Measurements from ENCODE around the gene CDK18.

Gene CDK18

DNA sequence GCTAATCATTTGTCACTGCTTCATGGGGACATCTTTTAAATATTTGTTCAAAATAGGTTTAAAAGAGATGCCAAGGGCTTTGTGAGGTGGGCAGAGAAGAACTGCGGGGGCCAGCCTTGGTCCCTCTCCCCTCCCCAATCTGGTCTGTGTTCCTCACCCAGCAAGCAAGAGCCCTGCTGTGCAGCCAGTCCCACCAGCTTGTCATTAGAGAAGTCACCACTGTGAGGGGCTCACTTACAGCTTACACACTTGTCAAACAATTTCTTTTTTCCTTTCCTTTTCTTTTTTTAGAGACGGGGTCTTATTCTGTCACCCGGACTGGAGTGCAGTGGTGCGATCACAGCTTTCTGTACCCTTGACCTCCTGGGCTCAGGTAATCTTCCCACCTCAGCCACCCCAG is 10.4 kb upstream of the CDK18 start:
- TF ChIP-seq, protein P1, sequence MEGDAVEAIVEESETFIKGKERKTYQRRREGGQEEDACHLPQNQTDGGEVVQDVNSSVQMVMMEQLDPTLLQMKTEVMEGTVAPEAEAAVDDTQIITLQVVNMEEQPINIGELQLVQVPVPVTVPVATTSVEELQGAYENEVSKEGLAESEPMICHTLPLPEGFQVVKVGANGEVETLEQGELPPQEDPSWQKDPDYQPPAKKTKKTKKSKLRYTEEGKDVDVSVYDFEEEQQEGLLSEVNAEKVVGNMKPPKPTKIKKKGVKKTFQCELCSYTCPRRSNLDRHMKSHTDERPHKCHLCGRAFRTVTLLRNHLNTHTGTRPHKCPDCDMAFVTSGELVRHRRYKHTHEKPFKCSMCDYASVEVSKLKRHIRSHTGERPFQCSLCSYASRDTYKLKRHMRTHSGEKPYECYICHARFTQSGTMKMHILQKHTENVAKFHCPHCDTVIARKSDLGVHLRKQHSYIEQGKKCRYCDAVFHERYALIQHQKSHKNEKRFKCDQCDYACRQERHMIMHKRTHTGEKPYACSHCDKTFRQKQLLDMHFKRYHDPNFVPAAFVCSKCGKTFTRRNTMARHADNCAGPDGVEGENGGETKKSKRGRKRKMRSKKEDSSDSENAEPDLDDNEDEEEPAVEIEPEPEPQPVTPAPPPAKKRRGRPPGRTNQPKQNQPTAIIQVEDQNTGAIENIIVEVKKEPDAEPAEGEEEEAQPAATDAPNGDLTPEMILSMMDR (conservative IDR thresholded peaks at IDR 0.05; ENCODE audit: low read depth), result no peak
- POLR2A ChIA-PET (ENCODE audit: low non-redundant PET), result no interaction called here
- peak overlapping the region; percentile 92 for H3K27ac ChIP-seq
- CTCF ChIA-PET, result interaction anchor here (0.6 to 11.0 kb wide), 6 partner anchors 9 to 484 kb away, joined by 3 to 326 read pairs (median 5); no protein-coding TSS in a partner anchor
- DNase-seq (ENCODE audit: low spot score), result no peak

DNA sequence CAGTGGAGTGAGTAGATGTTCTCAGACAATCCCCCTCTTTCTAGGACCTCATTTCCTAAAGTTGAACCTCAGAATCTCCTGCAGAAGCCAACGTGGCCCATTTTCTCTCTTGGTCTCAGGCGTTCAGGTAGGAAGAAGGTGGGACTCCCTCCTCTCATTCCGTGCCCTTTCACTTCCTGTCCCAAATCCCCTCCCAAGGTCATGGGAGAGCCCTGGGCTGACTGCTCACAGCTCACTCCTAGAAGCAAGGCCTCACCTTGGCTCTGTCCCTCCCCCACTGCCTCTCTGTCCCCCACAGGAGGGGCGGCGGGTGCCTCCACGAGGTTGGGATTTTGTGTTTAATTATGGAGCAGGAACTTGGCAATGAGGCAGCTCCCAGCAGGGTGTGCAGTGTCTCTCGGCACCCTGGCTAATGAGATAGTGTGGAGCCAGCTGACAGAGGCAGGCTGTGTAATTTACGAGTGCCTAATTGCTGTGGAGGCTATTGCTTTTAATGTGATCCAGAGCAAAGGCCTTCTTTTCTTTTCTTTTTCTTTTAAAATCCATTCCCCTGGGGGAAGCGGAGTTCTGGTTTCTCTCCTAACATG is 9.1 kb upstream of the CDK18 start:
- ChIA-PET POLR2A (ENCODE audit: low non-redundant PET) (no interaction called here), CTCF (interaction anchor here (0.6 to 3.4 kb wide), 3 partner anchors 10 to 159 kb away, joined by 5 to 22 read pairs (median 6); no protein-coding TSS in a partner anchor)
- TF ChIP-seq, protein P1 (conservative IDR thresholded peaks at IDR 0.05; ENCODE audit: low read depth), result no peak
- DNase-seq (ENCODE audit: low spot score), result no peak
- H3K27ac ChIP-seq, result peak overlapping the region; percentile 32; the same call in 1 of the 2 replicates

DNA sequence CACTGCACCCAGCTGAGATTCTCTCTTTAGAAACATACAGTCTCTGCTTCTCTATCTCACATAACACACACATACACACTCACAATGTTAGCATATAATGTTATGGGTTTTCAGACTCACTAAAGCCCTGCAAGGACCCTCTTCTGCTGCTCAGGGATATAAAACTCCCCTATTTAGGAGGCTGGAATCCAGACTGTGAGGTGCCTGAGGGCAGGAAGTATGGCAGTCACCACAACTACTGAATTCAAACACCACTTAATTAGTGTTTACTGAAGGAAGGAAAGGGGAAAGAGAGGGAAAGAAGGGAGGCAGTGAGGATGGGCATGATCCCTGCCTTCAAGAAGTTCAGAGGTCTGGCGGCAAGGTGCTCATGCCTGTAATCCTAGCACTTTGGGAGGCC is 7.8 kb upstream of the CDK18 start:
- H3K27ac ChIP-seq, result no peak overlapping the region
- ChIA-PET CTCF (interaction anchor here (0.6 to 3.4 kb wide), 3 partner anchors 11 to 27 kb away, joined by 3 to 22 read pairs (median 6); no protein-coding TSS in a partner anchor), POLR2A (ENCODE audit: low non-redundant PET) (no interaction called here)
- TF ChIP-seq, protein P1 (conservative IDR thresholded peaks at IDR 0.05; ENCODE audit: low read depth), result no peak
- DNase-seq (ENCODE audit: low spot score), result no peak

DNA sequence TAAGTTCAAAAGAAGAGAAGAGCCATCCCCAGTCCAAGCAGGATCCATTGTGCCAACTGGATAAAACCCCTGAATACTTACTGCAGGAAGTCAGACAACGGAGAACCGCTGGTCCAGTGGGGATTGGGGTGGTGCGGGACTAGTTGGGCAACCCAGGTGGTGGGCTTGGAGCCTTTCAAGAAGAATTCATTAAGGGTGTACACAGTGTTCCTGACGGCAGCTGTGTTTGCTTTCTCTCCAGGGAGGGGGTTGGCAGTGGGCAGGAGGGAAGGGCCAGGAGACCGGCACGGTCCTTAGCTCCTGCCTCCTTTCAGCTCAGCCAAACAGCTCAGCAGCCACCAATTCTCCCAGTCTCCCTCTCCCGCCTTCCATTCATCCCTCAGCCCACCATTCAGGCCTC is 7.1 kb upstream of the CDK18 start:
- DNase-seq (ENCODE audit: low spot score), result no peak
- ChIA-PET POLR2A (ENCODE audit: low non-redundant PET) (no interaction called here), CTCF (interaction anchor here (3.4 to 5.7 kb wide), 2 partner anchors 12 to 27 kb away, joined by 14 to 36 read pairs; no protein-coding TSS in a partner anchor)
- TF ChIP-seq, protein P1 (conservative IDR thresholded peaks at IDR 0.05; ENCODE audit: low read depth), result no peak
- H3K27ac ChIP-seq, result no peak overlapping the region

DNA sequence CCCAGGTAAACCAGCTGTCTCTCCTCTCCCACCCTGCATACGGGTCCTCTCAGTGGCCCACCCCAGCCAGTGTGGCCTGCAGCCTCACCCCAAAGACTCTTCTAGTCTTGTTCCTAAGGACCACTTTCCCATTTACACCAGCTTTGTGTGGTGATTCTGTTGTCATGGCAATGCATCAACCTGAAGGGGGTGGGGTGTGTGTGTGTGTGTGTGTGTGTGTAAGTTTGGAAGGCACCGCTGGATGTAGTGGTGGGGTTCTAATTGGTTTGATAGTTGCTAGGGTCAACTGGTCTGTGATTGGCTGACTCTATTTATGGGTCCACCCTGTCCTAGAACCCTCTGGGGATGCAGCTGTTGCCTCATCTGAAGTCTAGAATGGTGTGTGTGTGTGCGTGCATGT is 4.7 kb upstream of the CDK18 start:
- DNase-seq (ENCODE audit: low spot score), result no peak
- peak overlapping the region; percentile 70 for H3K27ac ChIP-seq
- TF ChIP-seq, protein P1 (conservative IDR thresholded peaks at IDR 0.05; ENCODE audit: low read depth), result no peak
- ChIA-PET POLR2A (ENCODE audit: low non-redundant PET) (no interaction called here), CTCF (interaction anchor here (0.6 to 5.7 kb wide), 7 partner anchors 11 to 252 kb away, joined by 3 to 36 read pairs (median 3); no protein-coding TSS in a partner anchor)

DNA sequence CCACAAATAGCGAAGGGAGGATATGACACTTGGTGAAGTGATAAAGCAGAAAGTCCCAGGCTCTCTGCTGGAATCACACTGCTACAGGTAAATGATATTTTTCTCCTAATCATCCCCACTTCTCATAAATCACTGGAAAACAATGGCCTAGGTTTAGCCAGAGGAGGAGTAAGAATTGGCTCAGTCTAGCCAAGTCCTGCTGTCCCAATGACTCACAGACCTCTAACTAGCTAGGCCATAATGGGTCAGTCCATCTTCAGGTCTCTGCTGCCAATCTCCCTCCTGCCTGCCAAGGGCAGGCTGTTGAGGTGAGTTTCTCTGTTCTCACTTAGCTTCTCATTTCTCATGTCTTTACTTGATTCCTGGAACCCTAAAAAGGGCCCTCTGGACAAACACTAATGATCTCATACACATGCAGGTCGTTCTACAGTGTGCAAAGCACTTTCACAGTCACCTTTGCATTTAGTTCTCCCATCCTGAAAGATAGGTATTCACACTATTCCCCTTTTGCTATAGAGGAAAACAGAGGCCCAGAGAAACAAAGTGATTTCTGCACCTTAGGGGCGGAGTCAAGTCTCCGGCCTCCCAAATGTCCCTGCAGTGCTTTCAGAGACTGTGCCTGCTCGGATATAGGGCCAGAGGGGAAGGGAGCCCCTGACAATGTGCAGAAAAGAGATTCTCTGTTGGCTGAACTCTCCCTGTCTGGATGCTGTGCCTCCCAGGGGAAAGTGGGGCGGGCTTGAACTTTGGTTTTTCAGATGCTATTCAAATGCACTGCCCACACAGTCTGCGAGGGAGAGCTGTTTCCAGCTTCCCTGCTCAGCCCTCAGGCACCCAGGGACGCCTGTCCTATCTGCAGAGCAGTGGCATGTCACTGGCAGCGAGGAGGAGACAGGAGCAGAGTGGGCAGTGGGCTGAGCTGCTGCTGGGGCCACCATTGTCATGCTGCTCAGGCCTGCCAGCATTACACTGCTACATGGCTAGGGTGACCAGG is 3.9 kb upstream of the CDK18 start:
- DNase-seq (ENCODE audit: low spot score), result peak; percentile 52
- TF ChIP-seq, protein P1 (conservative IDR thresholded peaks at IDR 0.05; ENCODE audit: low read depth), result no peak
- peak overlapping the region; percentile 70 for H3K27ac ChIP-seq
- ChIA-PET CTCF (interaction anchor here (0.6 to 5.7 kb wide), 6 partner anchors 12 to 253 kb away, joined by 3 to 36 read pairs (median 3); no protein-coding TSS in a partner anchor), POLR2A (ENCODE audit: low non-redundant PET) (no interaction called here)

Measured in RWPE1 (cell line).